ENCODE measurements around the gene UPK3A.
"Not testable (repeated sequence)": the region's sequence is repeated elsewhere in the genome, so short reads cannot be mapped to it uniquely, and the experiment has no call there.

The UPK3A gene

DNA sequence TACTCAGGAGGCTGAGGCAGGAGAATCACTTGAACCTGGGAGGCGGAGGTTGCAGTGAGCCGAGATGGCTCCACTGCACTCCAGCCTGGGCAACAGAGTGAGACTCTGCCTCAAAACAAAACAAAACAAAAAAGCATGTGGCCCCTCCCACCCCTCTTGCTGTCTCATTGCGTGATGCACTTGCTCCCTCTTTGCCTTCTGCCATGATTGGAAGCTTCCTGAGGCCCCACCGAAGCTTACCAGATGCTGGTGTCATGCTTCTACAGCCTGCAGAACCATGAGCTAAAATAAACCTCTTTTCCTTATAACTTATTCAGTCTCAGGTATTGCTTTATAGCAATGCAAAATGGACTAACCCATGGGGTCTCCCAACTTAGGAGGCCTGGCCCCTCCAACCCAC lies 26.8 kb upstream of the UPK3A start:
- DNase-seq (ENCODE audit: low read depth): not testable (repeated sequence)

DNA sequence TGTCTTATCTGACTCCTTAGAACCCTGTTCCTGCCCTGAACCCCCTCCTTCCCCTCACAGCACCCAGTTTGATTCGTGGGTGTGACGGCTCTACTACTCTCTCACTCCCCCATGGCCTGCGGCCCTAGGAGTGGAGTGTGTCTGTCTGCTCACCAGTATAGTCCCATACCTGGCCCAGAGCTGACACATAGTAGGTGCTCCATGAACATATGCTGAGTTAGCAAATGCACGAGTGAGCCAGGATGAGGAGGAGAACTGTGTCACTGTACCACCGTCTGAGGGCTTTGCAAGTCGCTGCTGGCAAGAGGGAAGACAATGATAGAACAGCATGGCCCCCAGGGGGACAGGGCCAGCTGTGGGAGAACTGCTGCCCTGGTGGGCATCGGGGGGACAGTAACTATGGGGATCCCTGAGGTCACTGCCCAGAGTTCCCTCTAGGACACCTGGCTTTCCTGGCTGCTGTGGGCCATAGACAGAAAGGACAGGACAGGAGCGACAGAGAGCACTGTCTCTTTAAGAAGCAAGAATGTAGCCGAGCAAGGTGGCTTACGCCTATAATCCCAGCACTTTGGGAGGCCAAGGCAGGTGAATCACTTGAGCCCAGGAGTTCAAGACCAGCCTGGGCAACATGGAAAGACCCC lies 24.9 kb upstream of the UPK3A start:
- no peak for DNase-seq (ENCODE audit: low read depth)

DNA sequence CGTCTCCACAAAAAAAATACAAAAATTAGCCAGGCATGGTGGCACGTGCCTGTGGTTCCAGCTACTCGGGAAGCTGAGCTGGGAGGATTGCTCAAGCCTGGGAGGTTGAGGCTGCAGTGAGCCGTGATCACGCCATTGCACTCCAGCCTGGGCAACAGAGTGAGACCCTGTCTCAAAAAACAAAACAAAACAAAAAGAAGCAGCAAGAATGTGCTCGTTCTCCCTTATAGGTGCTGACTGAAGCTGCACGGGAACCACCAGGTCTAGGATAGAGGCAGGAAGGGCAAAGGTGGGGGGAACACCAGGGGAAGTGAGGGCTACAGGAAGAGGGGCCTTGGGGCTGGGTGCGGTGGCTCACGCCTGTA lies 24.4 kb upstream of the UPK3A start:
- not testable (repeated sequence) for DNase-seq (ENCODE audit: low read depth)

DNA sequence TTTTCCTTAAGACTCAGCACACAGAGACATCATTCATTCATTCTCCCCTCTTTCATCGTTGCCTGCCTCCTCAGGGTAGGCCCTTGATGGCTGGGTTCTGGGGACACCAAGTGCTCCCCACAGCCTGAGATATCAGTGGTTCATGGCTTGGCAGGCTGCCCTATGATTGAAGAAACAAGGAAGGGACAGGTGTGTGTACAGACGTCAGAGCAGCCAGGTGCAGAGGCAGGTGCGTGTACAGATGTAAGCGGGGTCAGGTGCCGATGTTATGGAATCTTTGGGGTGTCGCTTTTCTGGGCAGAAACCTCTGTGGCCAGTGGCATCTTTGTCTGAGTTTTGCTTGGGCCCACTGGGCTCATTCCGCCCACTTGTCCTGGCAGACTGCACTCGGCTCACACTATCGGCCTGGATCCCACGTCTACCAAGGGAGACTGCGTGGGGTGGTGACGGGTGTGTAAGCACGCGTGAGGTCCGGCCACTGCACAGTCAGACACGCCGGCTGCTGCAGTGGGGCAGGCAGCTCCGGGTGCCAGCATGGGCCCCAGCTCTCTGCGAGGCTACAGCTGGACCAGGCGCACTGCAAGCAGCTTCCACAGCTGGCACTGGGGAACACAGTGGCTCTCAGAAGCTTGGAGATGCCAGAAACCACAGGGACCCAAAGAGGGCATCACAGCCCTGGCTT lies 23.2 kb upstream of the UPK3A start:
- no peak for DNase-seq (ENCODE audit: low read depth)

DNA sequence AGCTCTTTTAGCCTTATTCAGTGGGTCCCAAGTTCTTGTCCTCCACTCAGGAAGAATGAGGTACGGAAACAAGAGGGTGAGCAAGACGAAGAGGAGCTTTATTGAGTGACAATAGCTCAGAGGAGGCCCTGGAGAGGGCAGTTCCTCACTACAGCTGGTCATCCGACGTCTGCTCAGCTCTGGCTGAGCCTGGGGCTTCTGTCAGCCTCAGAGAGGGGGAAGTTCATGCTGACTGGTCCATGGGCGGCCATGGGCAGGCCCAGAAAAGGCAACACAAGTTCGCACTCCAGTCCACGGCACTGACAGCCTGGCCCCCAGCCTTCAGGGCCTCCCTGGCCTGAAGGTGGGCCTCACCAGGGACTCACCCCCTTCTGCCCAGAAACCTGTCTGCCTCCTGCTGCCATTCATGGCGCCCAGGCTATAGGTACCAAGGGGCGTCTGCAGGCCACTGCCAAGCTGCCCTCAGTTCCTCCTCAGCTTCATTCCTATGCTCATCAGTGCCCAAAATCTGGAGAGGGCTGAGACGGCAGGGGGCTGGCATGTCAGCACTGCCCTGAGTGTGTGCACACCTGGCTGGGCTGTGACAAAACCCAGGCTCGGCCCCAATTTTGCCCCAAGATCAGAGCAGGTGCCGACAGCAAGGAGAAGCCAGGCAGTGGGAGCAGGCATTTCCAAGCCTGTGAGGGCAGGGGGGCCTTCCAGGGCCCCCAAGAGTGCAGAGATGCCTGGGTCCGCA lies 22.4 kb upstream of the UPK3A start:
- DNase-seq (ENCODE audit: low read depth): no peak

DNA sequence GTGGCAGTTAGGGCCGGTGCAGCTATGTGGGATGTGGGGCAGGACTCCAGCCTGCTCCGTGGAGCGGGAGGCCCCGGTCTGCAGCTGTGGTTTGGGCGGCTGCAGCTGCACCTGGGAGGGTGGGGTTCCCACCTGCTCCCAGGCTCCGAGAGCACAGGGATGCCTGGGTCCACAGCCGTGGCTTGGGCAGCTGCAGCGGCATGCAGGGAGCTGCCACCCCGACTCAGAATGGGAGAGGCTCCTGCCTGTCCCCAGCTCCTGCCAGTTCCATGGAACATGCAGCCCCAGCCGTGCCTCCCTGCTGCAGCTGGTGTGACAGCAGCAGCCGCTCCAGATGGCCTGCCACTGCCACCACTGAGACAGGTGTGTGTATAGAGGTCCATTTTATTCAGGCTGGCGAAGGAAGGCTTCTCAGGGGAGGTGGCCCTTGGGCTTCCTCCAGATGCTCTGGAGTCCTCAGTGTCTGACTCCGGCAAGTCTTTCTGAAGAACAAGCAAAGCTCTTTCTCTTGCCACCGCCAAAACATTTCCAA lies 21.8 kb upstream of the UPK3A start:
- no peak for DNase-seq (ENCODE audit: low read depth)

DNA sequence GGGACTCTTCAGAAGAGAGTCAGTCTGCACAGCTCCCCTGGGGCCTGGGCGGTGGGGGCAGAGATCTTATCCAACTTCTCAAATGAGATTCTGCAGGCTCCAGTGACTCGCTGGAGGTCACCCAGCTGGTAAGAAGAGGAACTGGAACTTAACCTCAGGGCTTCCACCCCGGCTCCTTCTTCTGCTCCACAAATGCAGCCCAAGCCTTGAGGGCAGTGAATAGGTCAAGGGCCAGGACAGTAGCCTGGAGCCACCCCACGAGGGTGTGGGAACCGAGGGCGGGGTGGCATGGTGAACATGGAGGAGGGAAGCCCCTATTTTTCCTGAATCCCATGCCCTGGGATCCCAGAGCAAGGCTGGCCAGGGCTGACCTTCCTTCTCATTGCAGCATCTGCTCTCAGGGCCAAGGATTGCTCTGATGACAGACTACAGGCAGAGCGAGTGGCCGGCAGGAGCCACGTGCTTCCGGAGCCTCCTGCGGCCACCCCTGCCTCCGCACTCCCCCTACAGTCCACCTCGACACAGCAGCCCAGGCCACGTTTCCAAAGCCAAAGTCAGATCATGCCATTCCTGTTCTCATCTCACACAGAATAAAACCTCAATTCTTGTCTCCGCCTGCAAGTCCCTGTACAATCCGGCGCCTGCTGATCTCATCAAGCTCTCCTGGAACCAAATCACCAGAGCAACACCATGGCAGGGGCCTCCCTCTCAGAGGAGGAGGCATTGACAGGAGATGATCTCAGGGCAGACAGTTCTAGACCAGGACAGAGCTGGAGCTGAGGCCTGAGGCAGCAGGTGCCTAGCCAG lies 21.1 kb upstream of the UPK3A start:
- no peak for DNase-seq (ENCODE audit: low read depth)

DNA sequence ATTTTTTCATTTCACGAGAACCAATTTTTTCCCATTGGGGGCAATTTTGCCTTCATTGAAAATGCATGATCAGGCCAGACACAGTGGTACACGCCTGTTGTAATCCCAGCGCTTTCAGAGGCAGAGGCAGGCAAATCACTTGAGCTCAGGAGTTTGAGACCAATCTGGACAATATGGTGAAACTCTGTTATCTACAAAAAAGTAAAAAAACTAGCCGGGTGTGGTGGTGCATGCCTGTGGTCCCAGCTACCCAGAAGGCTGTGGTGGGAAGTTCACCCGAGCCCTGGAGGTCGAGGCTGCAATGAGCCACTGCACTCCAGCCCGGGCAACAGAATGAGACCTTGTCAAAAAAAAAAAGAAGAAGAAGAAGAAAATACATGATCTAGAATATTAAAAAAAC lies 19.2 kb upstream of the UPK3A start:
- no peak for DNase-seq (ENCODE audit: low read depth)

DNA sequence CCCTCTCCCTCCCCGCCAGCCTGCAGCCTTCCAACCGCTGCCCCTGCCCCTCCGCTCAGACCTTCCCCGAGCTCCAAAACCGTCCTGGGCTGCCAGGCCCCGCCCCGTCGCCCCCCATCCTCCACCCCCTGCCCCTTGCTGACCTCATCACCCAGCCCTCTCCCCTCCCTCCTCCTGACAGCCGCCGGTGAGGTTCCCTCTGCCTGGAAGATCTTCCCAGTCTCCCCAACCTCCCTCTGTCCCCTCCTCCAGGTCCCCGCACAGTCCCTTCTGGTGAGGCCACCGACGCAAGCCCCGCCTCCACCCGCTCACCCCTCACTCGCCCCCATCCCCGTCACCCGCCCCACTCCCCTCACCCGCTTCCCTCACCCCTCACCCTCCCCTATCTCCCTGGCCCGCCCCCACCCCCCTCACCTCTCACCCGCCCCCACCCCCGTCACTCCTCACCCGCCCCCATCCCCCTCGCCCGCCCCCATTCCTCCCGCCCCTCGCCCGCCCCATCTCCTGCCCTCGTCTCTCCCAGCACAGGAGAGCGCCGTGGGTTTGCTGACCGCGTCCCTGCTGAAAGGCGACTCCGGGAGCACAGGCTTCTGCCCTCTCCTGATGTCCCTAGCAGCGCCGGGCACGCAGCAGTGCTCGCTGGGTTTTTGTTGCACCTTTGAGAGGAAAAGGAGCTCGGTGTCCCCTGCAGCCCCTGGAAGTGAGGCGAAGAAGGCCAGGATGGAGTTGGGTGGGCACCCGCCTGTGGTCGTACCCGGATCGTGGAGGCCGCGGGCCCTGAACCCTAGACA lies 16.4 kb upstream of the UPK3A start:
- no peak for DNase-seq (ENCODE audit: low read depth)

DNA sequence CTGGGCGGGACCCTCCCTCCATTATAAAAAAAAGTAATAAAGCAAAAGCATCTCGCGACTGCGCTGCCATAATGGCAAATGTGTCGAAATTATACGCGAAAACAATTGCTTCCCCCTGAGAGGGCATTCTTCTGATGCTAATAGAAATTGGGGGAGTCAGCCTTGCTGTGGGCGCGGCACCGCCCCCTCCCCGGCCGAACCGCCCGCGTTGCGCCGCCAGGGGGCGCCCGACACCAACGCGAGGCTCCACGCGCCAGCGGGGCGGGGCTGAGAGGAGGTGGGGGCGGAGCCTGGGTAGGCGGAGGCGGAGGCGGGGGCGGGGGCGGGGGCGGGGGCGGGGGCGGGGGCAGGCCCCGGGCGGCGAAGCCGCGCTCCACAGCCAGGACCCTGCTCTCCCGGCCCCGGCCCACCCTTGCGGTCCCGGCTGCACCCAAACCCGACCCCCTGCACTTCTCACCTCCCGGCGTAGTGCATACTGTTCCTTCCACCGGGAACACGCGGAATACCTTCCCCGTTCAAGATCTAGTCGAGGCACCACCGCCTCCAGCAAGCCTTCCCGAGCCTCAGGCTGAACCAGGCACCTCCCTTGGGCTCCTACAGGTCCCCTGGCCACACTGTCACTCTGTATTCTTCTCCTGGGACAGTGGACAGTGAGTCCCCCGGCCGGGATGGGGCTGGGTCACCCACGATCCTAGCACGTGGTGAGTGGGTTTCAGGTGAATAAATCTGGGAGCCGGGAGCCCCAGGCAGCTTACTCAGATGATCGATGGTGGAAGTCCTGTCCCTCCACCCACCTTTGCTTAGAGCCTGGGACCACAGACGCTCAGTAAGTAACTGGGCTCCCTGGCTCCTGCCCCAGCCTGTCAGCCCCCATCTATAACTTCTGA lies 15.5 kb upstream of the UPK3A start:
- peak; percentile 85 for DNase-seq (ENCODE audit: low read depth)

DNA sequence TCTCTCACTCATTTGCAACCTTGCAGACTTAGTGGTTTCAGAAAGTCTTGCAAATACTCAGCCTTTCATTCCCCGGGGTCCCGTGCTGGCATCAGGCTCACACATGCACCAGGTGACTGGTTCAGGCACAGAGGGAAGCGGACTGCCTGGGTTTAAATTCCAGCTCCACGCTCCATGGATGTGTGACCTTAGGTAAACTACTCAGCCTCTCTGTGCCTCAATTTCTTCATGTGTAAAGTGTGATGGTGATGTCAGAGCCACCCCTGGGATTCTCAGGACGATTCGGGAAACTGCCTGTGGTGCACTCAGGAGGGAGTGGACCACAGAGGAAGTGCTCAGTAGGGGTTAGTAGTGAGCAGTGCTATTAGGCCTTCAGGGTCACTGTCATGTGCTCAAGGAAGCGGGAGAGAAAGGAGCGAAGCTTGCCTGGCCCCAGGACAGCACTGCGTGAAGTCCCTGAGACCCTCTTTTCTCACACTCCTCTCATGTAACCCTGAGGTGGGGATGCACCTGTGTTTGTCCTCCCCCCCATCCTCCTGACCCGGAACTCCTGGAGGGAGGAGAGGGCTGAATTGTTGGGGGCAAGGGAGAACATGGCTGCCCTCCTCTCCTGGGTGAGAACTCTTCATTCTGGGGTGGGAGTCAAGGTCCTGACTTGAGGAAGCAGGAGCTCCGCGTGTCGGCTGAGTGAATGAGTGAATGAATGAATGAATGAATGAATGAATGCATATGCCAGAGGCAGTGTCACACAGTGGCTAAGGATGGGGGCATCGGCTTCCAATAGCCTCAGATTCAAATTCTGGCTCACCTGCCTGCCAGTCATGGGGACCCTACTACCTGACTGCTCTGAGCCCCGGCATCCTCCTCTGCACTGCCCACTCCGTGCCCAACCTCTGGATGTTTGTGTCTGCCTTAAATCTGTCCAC lies 14.4 kb upstream of the UPK3A start:
- DNase-seq (ENCODE audit: low read depth): no peak

DNA sequence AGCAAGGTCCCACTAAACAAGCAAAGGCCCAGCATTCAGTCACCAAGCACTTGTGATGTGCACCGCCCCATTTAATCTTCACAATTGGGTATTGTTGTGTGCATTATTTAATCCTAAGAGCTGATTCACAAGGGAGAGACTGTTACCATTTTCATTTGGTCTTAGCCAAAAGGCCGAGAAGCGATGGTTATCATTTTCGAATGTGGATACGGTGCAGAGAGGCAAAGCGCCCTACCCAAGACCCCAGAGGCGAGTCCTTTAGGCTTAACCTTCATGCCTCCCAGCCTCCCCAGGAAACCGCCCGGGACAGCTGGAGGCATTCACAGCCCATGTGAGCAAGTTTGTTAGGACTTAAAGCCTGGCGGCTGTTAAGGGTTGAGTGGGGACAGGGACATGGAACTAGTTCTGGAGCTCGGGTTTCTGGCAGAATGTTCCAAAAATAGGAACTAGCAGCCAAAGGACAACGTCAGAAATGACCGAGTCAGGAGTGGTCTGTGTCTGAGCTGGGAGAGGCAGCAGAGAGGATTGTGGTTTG lies 13.0 kb upstream of the UPK3A start:
- no peak for DNase-seq (ENCODE audit: low read depth)

DNA sequence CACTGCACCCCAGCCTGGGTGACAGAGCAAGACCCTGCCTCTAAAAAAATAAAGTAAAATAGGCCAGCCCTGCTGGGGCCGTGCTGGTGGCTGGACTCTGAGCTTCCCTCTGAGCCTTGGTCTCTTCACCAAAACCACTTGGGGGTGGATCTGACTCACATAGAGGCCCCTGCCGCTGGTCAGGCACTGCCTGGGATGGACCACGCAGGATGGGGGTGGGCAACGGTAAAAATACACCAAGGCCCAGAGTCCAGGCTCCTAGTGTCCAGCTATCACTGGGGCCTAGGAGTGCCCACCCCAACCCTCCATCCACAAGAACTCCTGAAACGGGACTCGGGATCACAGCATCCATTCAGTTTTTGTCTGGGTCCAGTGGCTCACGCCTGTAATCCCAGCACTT lies 12.3 kb upstream of the UPK3A start:
- DNase-seq (ENCODE audit: low read depth): no peak

DNA sequence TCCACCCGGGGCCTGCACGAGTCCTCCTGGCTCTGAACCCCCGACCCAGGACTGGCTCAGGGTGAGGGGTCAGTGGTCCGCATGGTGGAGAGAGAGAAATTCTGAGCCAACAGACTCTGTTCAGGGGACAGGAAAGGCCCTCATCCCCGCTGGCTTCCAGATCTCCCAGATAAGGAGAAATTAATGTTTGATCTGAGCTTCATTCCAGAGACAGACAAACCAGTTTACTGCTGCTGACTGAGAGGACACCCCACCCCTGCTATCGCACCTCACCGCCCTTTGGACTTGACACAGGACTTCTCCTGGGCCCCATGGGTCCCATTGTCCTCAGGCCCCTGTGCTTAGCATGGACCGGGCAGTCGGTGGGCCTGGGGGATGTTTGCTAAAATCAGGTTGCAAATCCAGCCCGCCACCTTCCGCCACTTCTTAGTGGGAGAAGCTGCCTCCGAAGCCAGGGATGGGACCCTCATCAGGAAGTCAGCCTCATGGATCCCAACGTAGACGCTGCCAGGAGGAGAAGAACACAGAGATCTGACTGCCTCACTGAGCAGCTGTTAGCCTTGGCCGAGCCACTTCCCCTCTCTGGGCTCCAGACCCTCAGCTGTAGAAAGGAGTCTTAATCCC lies 11.2 kb upstream of the UPK3A start:
- no peak for DNase-seq (ENCODE audit: low read depth)

DNA sequence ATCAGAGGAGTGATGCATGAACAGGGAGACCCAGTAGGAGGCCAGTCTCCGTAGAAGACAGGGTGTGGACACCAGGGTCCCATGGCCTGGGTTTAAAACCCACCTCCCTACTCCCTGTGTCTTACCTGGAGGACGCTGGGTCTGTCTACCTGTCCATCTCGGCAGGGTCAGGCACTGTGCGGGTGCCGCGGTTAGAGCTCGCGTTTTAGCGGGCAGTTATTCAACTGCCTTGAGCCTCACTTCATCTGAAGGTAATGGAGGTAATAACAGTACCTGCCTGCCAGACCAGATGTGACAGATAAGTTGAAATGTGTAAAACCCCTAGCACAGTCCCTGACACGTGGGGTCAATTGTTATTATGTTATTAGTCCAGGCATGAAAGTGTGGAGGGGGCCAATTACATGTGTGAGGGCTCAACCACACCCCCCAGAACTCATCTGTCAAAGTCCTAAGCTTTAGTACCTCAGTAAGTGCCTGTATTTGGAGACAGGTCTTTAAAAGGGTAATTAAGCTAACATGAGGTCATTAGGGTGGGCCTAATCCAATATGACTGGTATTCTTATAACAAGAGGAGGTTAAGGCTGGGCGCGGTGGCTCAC lies 8.1 kb upstream of the UPK3A start:
- DNase-seq (ENCODE audit: low read depth): no peak

DNA sequence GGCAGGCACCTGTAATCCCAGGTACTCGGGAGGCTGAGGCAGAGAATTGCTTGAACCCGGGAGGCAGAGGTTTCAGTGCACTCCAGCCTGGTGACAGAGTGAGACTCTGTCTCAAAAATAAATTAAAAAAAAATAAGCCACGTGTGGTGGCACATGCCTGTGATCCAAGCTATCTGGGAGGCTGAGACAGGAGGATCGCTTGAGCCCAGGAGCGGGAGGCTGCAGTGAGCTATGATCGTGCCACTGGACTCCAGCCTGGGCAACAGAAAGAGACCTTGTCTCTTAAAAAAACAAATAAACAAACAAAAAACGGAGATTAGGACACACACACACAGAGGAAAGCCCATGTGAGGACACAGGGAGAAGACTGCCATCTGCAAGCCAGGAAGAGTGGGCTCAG lies 7.0 kb upstream of the UPK3A start:
- DNase-seq (ENCODE audit: low read depth): not testable (repeated sequence)

DNA sequence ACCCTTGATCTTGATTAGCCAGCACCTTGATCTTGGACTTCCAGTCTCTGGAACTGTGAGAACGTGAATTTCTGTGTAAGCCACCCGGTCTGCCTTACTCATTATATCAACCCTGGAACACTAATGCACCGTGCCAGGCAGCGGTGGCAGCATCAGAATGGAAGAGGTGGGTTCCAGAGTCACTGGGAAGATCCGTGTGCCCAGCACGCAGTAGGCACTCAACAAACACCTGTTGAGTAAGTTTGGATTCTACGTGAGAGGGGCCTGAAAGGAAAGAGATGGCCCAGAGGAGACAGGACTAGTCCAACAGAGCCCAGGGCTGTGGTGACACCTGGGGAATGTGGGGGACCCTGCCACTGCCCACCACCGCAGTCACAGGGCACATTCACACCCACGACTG lies 6.6 kb upstream of the UPK3A start:
- DNase-seq (ENCODE audit: low read depth): no peak

DNA sequence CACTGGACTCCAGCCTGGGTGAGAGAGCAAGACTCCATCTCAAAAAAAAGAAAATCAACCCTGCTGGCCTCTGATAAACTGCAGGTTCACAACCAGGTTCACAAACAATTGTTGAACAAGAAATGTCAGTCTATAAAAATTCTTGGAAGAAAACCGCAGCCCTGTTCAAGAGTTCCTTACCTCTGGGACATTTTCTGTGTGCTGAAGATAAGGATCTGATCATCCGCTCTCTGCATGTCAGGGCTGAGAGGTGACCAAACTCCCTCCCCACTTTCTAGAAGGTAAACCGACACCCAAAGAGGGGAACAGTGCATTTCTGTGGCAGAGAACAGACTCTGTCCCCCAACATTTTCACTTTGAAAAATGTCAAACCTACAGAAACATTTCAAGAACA lies 4.2 kb upstream of the UPK3A start:
- DNase-seq (ENCODE audit: low read depth): no peak
